OCI-M1 (cell line): ENCODE results near the gene RND1.
"Not testable (repeated sequence)": the region's sequence is repeated elsewhere in the genome, so short reads cannot be mapped to it uniquely, and the experiment has no call there.

Experiments
- DNase-seq: peaks from one replicate; lab custom pipeline; 2025; lab: John Stamatoyannopoulos, UW

Gene RND1

DNA sequence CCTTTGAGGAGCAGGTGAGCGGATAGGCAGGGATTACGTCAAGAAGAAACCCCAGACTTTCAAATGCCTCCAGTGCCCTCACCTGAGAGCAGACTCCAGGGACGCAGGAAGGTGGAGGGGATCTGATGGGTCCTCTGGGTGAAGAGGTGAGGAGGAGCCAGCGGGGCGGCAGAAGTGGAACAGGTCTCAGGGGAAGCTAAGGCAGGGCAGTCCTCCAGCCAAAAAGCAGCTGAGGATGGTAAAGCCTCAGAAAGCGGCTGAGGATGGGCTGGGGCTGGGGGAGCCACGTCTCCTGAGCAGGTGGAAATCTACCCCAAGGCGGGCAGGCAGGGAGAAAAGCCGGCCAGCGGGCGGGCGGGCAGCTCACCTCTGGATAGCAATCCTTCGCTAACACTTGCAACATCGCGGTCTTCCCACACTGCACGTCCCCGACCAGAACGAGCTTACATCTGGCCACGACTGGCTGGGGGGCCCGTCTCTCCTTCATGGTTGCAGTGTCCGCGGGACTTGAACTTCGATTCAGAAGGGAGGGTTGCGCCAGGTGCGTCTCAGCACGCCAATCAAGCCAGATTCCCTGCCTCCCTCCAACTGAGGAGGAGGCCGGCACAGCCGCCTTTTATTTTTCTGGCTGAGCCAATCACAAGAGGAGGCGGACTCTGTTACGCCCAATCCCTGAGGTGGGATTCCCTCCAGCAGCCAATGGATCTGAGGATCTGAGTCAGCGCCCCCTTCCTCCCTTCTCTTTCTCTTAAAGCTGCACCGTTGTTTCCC is at the start of gene RND1:
TSS of gene RND1 (minus strand) at position 590 of the 771 bp plus-strand sequence. CDS start at position 487, 103 bp downstream.
- peak; percentile 94 for DNase-seq

DNA sequence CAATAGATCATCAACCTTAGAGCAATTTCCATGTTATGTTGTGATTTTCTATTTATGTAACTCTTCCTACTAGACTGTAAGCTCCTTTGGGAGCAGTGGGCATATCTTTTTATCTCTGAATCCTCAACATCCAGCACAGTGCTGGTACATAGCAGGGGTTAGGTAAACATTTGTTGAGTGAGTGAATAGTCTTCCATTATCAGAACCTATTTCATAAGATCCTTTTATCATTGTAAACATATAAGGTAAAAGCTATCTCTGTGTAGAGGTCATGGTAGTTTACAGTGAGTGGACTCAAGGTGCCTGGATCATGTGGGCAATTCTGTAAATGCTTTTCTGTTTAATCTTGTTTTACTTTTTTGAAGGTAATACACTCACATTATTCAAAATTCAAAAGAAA is 44.5 kb upstream of the RND1 start:
- DNase-seq = no peak

DNA sequence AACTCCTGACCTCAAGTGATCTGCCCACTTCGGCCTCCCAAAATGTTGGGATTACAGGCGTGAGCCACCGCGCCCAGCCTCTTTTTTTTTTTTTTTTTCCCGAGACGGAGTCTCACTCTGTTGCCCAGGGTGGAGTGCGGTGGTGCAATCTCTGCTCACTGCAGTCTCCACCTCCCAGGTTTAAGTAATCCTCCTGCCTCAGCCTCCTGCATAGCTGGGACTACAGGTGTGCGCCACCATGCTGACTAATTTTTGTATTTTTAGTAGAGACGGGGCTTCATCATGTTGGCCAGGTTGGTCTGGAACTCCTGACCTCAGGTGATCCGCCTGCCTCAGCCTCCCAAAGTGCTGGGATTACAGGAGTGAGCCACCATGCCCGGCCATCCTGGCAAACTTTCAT is 44.0 kb upstream of the RND1 start:
- DNase-seq = not testable (repeated sequence)

DNA sequence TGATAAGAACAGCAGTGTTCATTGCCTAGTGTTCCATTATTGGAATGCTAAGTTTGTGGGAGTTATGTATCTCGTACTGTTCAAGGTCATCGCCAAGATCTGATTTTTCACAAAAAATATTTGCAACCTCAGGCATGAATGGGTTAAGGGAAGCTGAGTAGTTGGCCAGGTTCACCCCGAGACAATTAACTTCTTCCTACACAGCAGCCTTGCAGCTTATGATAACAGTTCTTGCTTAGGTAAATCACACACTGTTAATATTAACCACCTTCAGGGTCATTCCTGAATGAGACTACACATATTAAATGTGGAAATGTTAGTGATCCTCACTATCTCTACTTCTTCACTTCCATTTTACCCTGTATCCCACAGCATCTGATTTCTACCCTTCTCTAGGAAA is 41.6 kb upstream of the RND1 start:
- no peak for DNase-seq

DNA sequence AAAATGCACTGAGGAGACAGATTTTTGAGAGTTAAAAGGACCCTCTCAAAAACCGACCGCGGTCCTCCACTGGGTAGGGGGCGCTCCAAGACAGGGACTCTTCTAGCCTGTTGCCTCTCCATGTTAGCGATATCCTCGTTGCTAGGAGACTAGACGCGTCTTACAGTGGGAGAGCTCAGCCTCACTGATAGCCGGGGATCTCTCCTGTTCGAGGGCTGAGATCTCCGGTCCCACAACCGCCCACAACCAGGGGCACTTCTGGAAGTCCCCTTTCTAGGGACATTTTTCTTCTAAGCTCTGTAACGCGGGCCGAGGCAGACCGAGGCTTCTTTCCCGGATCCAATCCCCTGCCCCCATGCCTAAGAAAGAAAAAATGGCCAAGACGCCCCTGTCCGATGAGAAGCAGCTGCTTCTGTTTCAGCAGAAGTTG is 38.3 kb upstream of the RND1 start:
- peak; percentile 93 for DNase-seq

DNA sequence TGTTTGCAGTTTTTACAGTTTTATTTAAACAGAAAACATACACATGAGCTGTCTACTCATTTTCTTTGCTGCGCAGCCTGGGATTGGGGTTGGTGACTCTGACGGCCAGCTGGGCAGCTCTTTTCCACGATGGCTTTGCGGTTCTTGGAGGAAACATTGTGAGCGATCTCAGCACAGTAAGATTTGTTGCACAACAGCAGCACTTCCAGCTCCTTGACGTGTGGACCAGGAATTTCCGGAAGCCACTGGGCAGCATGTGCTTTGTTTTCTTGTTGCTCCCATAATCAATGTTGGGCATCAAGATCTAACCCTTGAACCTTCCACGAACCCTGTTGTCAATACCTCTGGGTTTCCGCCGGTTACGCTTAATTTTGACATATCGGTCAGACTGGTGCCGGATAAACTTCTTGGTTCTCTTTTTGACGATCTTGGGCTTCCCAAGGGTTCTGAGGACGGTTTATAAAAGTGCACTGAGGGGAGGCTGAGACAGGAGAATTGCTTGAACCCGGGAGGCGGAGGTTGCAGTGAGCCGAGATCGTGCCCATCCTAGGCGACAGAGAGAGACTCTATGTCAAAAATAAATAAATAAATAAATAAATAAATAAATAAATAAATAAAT is 37.8 kb upstream of the RND1 start:
- no peak for DNase-seq

DNA sequence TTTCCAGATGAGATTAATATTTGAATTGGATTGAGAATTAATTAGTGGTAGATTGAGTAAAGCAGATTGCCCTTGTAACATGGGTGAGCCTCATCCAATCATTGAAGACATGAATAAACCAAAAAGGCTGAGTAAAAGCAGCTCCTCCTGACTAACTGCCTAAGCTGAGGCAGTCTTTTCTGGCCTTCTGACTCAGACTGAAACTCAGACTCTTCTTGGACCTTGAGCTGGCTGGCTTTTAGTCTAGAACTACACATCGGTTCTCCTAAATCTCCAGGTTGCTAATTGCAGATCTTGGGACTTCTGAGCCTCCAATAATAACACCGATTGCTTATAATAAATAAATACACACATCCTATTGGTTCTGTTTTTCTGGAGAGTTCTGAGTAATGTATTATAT is 35.6 kb upstream of the RND1 start:
- DNase-seq = peak; percentile 11

DNA sequence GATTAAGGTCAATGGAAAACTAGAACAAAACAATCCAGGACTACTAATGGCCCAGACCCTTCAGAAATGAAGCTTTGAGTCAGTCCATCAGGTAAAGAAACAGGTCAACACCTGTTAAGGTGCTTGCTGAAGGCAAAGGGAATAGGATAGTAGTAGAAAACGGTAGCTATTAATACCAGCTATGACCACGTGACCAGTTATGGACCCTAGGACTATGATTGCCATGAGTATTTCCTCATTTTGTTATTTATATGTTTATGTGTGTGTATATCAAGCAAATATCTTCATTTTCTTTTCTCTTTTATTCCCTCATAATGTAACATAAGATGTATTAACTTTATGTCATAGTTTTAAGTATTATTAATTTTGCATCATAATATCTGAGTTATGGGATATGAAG is 34.0 kb upstream of the RND1 start:
- no peak for DNase-seq

DNA sequence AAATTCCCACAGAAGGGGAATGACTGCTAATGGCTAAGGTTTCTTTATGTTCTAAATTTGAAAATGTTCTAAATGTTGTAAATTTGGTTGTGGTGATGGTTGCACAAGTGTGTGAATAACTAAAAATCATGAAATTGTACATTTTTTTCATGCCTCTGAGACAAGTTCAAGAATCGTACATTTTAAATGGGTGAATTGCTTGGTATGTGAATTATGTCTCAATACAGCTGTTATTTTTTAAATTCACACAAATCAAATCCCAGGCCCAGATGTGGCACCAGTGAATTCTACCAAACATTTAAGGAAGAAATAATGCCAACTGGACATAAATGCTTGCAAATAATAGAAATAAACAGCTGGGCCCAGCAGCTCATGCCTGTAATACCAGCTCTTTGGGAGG is 28.6 kb upstream of the RND1 start:
- no peak for DNase-seq

DNA sequence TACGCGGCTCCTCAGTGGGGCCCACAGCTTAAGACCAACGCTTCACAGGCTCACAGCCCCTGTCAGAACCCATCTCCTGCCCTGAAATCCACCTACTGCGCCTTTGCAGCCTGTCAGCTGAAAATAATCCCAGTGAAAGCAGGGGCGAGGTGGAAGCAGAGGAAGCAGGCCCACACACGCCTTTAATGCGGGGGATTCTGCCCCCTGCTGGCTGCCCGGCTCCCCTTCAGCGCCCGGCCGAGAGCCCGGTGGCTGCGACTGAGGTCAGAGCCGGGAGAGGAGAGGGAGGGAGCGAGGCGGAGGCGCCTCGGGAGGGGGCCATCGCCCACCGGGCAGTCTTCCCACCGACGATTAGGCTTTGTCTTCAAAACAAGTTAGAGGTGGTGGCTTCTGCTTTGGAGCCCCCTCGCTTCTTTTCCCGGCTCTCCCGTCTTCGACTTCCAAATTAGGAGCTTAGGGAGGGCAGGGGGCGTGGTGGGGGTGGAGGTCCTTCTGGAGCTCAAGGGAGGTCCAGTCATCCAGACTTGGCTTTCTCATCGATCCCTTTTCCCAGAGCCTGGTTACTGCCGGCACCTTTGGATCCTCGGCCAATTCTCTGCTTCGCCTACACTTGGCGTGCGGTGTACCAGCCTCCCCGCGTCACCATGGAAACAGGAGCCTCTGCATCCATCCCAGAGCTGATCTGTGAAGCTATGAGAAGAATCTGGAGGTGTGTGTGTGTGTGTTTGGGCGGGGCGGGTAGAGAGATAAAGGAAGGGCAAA is 25.2 kb upstream of the RND1 start:
- peak; percentile 86 for DNase-seq

DNA sequence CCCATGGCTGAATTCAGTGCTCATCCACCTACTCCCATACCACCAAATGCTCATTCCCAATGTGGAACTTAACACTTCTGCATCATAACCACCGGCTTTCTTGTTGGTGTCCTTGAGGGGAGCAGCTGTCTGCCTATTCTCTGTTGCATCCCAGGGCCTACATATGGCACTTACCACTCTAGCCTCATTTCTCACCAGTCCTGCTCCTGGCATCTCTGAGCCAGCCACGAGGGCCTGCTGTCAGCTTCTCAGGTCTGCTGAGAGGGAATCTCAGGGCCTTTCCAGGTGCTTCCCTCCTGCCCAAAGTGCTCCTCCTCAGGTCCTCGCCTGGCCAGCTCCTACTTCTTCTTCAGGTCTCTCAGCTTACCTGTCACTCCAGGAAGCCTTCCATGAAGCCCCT is 24.0 kb upstream of the RND1 start:
- no peak for DNase-seq

DNA sequence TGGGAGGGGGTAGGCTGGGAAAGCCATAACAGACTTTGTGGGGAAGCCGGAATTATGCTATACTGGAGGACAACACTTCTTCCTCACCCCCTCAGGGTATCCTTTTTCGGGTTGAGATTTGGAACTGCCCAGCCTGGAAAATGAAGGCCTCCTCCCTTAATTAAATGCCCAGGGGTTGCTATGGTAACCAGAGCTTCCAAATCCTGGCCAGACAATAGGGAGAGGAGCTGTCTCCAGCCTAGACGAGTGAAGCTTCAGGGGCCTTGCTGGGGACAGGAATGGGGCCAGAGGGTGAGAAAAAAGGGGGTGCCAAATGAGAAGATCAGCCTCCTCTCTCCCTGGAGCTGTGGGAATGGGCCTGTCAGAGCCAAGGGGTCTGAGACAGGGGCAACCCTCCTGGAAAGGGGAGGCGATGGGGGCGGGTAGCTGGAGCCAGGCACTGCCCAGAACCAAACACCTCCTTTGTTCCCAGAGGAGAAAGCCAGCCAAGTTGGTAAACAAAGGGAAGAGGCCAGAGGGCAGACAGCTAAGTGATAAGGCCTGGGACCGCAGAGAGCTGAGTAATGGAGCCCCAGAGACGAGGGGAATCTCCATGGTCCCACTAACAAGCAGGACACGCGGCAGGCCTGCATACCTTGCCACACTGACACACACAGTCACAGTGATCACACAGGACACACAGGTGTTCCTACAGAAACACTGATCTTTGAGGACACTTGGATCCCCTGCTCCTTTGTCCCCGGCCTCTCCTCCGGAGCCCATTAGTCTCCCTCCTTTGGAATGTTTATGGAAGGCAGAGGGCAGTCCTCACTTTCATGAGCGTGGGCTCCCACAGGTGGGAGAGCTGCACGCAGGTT is 17.9 kb upstream of the RND1 start:
- DNase-seq = no peak

DNA sequence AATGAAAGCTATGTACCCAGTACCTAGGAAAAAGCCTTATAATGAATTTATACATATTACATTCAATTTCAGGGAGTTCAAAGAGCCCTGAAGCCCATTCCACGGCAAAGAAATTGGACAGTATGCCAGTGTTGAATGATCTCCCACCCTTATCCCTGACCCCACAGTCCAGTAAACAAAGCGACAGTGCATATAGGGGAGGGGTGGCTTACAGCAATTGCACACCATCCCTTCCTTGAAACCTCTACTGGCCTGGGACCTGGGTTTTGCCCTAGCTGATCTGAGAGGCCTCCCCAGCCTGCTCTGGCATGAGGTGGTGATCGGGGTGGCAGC is 17.3 kb upstream of the RND1 start:
- no peak for DNase-seq

DNA sequence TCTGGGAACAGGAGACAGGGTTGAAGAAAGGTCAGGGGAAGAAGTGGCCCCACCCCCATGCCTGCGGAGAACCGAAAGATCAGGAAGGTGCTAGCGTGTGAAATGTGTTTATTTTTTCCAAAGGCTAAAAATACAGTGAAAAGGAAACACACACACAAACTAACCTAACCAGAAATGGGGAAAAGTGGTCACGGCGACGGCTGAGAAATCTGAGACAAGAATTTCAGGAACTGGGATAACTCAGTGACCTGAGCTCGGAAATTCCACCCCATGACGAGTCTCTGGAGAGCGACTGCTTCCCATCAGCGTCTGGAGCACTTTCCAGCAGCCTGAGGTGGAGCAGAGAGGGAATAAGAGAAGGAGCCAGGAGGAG is 16.6 kb upstream of the RND1 start:
- no peak for DNase-seq

DNA sequence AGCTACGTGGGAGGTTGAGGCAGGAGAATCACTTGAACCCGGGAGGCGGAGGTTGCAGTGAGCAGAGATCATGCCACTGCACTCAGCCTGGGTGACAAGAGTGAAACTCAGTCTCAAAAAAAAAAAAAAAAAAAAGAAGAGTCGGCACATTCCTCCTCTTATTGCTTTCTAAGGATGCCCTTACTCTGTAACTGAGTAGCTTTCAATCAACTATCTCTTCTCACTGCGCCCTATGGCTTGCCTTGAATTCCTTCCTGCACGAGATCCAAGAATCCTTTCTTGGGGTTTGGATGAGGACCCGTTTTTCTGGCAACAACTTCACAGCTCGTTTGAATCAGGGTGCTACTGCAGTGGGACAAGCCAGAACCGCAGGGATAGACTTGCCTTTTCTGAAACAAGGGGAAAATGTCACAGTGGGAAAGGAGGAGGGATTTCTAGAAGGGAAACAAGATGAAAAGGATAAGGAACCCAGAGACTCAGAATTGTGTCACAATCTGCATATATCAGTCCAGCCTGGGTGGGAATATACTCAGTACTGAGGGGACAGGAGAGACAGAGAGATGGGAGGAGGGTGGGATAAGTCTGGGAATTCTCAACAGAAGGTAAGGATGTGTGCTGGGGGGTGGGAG is 16.1 kb upstream of the RND1 start:
- DNase-seq = no peak

DNA sequence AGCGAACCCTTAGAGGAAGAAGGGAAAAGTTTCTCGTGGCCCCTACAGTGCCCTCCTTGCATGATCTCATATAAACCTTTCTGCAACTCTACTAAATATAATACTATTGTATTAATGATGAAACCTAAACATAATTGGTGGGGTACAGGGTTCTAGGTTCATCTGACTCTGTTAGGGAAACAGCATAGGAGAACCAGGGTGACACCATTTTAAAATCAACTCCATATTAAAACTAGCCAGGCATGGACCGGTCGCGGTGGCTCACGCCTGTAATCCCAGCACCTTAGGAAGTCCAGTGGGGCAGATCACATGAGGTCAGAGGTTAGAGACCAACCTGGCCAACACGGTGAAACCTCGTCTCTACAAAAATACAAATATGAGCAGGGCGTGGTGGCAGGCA is 15.0 kb upstream of the RND1 start:
- DNase-seq = no peak

DNA sequence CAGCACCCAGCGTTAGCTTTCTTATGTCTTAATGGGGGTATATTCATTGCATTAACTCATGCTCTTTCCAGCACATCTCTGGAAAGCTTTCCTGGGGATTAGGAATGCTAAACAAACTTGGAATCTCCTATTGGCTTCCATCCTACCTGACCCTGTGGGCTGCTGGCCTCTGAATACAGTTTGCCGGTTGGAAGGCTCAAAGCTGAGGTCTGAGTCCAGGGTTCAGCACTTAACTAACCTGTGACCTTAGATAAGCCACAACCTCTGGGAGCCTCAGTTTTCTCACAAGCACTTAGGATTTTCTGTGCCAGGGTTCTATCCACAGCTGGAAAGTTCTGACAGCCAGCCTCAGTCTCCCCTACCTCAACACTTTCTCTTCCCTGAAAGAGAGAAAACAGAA is 12.9 kb upstream of the RND1 start:
- no peak for DNase-seq

DNA sequence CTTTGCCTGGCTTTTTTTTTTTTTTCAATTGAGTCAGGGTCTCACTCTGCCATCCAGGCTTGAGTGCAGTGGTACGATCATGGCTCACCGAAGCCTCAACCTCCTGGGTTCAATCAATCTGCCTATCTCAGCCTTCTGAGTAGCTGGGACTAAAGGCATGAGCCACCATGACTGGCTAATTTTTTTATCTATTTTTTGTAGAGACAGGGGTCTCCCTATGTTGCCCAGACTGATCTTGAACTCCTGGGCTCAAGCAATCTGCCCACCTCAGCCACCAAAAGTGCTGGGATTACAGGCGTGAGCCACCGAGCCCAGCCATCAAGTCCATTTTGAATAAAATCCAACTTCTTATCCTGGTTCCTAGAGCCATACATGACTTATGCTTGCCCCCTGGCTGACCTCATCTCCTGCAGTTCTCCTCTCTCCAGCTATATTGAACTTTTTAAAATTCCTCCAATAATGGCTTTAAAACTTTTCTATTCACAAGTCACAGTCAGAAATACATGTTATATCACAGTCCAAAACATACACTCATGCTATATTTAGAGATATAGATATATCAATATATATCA is 10.4 kb upstream of the RND1 start:
- no peak for DNase-seq

DNA sequence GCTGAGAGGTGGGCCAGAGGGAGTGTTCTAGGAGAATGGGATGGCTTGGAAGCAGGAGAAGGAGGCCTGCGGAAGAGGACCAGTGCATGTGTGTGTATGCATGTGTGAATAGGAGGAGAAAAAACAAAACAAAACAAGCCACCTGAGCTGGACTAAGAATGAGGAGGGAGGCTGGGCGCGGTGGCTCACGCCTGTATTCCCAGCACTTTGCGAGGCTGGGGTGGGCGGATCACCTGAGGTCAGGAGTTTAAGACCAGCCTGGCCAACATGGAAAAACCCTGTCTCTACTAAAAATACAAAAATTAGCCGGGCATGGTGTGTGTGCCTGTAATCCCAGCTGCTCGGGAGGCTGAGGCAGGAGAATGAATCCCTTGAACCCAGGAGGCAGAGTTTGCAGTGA is 7.9 kb upstream of the RND1 start:
- DNase-seq = not testable (repeated sequence)

DNA sequence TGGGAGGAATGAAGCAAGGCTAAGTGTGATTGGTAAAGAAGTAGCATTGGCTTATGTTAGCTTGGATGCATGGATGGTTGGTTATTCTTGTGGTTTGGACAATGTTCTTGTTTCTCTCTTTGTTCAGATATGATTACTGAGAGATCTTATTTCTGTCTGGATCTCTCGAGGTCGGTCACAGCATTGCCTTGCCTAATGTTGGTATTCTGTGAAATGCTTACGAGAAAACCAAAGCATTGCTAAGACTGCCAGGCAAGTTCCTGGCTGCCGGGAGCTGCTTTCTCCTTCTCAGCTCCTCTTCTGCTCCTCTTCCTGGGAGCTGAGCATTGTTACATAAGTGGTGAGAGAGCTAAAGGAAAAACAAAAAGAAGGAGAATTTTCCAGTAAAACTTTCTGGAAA is 7.4 kb upstream of the RND1 start:
- DNase-seq = no peak

DNA sequence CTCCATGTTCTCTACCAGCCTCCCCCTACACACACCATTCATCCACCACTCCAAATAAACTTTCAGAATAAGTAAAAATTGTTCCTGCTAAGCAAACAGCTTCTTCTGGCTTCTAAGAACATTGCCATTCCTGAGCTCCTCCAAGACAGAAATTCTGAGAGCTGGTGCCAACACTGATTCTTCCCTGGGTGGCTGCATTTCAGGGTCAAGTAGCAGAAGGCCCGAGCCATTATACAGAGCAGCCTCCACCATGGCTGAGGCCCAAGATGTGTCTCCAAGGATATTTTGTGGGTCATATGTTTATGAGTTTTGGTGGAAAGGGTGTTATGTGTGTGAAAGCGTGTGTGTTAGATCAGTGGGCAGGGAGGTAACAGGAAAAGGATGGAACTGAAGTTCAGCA is 3.5 kb upstream of the RND1 start:
- DNase-seq = no peak

DNA sequence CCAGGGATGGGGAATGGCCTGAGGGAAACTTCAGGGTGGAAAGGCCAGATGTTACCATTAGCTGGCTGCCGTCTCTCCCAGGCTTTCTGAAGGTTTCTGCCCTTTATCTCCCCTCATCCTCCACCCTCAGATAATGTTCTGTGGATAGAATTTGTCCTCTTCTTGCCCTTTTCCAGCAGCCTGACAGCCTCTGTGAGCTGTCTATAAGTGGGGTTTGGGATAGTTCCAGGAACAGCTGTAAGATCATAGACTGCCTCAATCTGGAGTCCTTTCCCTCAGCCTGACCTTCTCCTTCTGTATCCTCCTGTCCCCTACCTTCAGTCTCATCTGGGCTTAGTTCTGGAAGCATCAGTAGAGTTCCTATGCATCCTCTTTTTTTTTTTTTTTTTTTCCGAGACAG is 2.8 kb upstream of the RND1 start:
- no peak for DNase-seq
